T-helper 17 cell (primary cell): ENCODE measurements around the gene CABP1. TPM values are rescaled to one million over a fixed set of nuclear protein-coding genes. Genes with fewer than 3 reads are reported as not detected.
"Not testable (repeated sequence)": the region's sequence is repeated elsewhere in the genome, so short reads cannot be mapped to it uniquely, and the experiment has no call there.

Source experiments
- ATAC-seq: fragments of 150-1000 bp; cut with Tn5 transposase; 2 replicates; pipeline ENCODE4 v1.10.0; 2021; ENCODE audit warnings: mild to moderate bottlenecking, moderate library complexity
- DNase-seq, 3 donors: peaks; one replicate each; pipeline versions ENCODE4 v3.0.0 to v3.0.0-alpha.2; 2020 to 2021
- H3K9me3 ChIP-seq: one replicate; pipeline ENCODE4 v1.7.0; 2013; ENCODE audit warnings: low read length, mild to moderate bottlenecking; ENCODE audit not compliant: control insufficient read depth, poor library complexity, severe bottlenecking
- H3K27ac Mint-ChIP-seq: one replicate; pipeline ENCODE4 v1.8.0; 2022; ENCODE audit warnings: mild to moderate bottlenecking, moderate library complexity, mixed read lengths
- H3K27me3 Mint-ChIP-seq: one replicate; pipeline ENCODE4 v1.8.0; 2022; ENCODE audit warnings: mixed read lengths
- H3K36me3 Mint-ChIP-seq: one replicate; pipeline ENCODE4 v1.8.0; 2022; ENCODE audit warnings: low read depth, mixed read lengths
- H3K4me1 Mint-ChIP-seq: one replicate; pipeline ENCODE4 v1.8.0; 2022; ENCODE audit warnings: mild to moderate bottlenecking, mixed read lengths
- H3K4me3 Mint-ChIP-seq: one replicate; pipeline ENCODE4 v1.8.0; 2022; ENCODE audit warnings: mild to moderate bottlenecking, moderate library complexity, mixed read lengths
- total RNA-seq, 4 donors: library from RNA in 2 of 4; stranded (reverse) in 2 of 4; gene quantifications; one replicate each; pipeline ENCODE4 v1.2.3 and lab custom pipeline; 2022 to 2026

The CABP1 gene
- total RNA-seq, 2 donors from 2014 or later: not detected

- no peak overlapping the region for H3K27ac Mint-ChIP-seq
- peaks cover 4% of the 10 kb centered on the region for H3K36me3 Mint-ChIP-seq
- no peaks in the 10 kb centered on the region for H3K9me3 ChIP-seq
- ATAC-seq (no peak), DNase-seq (no peak)
- H3K4me3 Mint-ChIP-seq: no peak overlapping the region
- H3K27me3 Mint-ChIP-seq: peaks cover 40% of the 10 kb centered on the region
- H3K4me1 Mint-ChIP-seq: peaks cover 4% of the 10 kb centered on the region
These were observed 23.3 kb downstream of the CABP1 start for GRCh38 chr12:120663741-120664140.

GRCh38 chr12:120666571-120667390 is 26.4 kb downstream of the CABP1 start:
- Mint-ChIP-seq H3K27me3 (peaks cover 37% of the 10 kb centered on the region), H3K4me1 (no peaks in the 10 kb centered on the region), H3K36me3 (peaks cover 2% of the 10 kb centered on the region), H3K4me3 (no peak overlapping the region), H3K27ac (no peak overlapping the region)
- H3K9me3 ChIP-seq: no peaks in the 10 kb centered on the region
- DNase-seq (no peak), ATAC-seq (no peak)

GRCh38 chr12:120668091-120668867 is 27.9 kb downstream of the CABP1 start:
- H3K4me1 Mint-ChIP-seq: no peaks in the 10 kb centered on the region
- H3K27ac Mint-ChIP-seq: peak overlapping the region; percentile 45
- no peak overlapping the region for H3K4me3 Mint-ChIP-seq
- ATAC-seq (no peak), DNase-seq (no peak)
- H3K27me3 Mint-ChIP-seq: peaks cover 37% of the 10 kb centered on the region
- H3K36me3 Mint-ChIP-seq: no peaks in the 10 kb centered on the region
- no peaks in the 10 kb centered on the region for H3K9me3 ChIP-seq

- no peaks in the 10 kb centered on the region for H3K4me1 Mint-ChIP-seq
- no peaks in the 10 kb centered on the region for H3K36me3 Mint-ChIP-seq
- peak; percentile 56 for ATAC-seq
- no peaks in the 10 kb centered on the region for H3K9me3 ChIP-seq
- DNase-seq: no peak
- H3K27me3 Mint-ChIP-seq: peaks cover 31% of the 10 kb centered on the region
- no peak overlapping the region for H3K27ac Mint-ChIP-seq
- H3K4me3 Mint-ChIP-seq: no peak overlapping the region
These were observed 28.7 kb downstream of the CABP1 start for GRCh38 chr12:120668868-120669840.

- not testable (repeated sequence) for H3K9me3 ChIP-seq, H3K36me3 Mint-ChIP-seq, DNase-seq, ATAC-seq, H3K4me3 Mint-ChIP-seq, H3K4me1 Mint-ChIP-seq, H3K27ac Mint-ChIP-seq
- H3K27me3 Mint-ChIP-seq: peaks cover 26% of the 10 kb centered on the region
These were observed 29.8 kb downstream of the CABP1 start for GRCh38 chr12:120670237-120670636.

GRCh38 chr12:120670667-120671066 is 30.2 kb downstream of the CABP1 start:
- no peak overlapping the region for H3K4me3 Mint-ChIP-seq
- DNase-seq (no peak), ATAC-seq (no peak)
- H3K36me3 Mint-ChIP-seq: no peaks in the 10 kb centered on the region
- no peak overlapping the region for H3K27ac Mint-ChIP-seq
- H3K27me3 Mint-ChIP-seq: peaks cover 26% of the 10 kb centered on the region
- H3K4me1 Mint-ChIP-seq: no peaks in the 10 kb centered on the region
- H3K9me3 ChIP-seq: no peaks in the 10 kb centered on the region

- H3K9me3 ChIP-seq: no peaks in the 10 kb centered on the region
- Mint-ChIP-seq H3K4me3 (no peak overlapping the region), H3K27ac (no peak overlapping the region), H3K36me3 (no peaks in the 10 kb centered on the region), H3K4me1 (no peaks in the 10 kb centered on the region), H3K27me3 (peaks cover 12% of the 10 kb centered on the region)
- DNase-seq (no peak), ATAC-seq (no peak)
These were observed 33.7 kb downstream of the CABP1 start for GRCh38 chr12:120674097-120674636.

GRCh38 chr12:120677765-120678473 is 37.5 kb downstream of the CABP1 start:
- H3K9me3 ChIP-seq: no peaks in the 10 kb centered on the region
- H3K27me3 Mint-ChIP-seq: peaks cover 4% of the 10 kb centered on the region
- peak overlapping the region; percentile 6 for H3K27ac Mint-ChIP-seq
- no peaks in the 10 kb centered on the region for H3K36me3 Mint-ChIP-seq
- no peak overlapping the region for H3K4me3 Mint-ChIP-seq
- no peaks in the 10 kb centered on the region for H3K4me1 Mint-ChIP-seq
- DNase-seq: no peak
- ATAC-seq: no peak

GRCh38 chr12:120678572-120678971 is 38.1 kb downstream of the CABP1 start:
- no peak for DNase-seq
- ATAC-seq: no peak

GRCh38 chr12:120680165-120680738 is 39.8 kb downstream of the CABP1 start:
- H3K9me3 ChIP-seq: no peaks in the 10 kb centered on the region
- Mint-ChIP-seq H3K4me1 (no peaks in the 10 kb centered on the region), H3K27me3 (no peaks in the 10 kb centered on the region), H3K4me3 (no peak overlapping the region), H3K27ac (no peak overlapping the region), H3K36me3 (no peaks in the 10 kb centered on the region)
- ATAC-seq (no peak), DNase-seq (no peak)

More at GRCh38 chr12:120678572-120678971, 38.1 kb downstream of the CABP1 start:
- Mint-ChIP-seq H3K27ac (no peak overlapping the region), H3K4me1 (no peaks in the 10 kb centered on the region), H3K4me3 (no peak overlapping the region), H3K27me3 (peaks cover 4% of the 10 kb centered on the region), H3K36me3 (no peaks in the 10 kb centered on the region)
- no peaks in the 10 kb centered on the region for H3K9me3 ChIP-seq

GRCh38 chr12:120684523-120684932 is 44.1 kb downstream of the CABP1 start:
- Mint-ChIP-seq H3K36me3 (no peaks in the 10 kb centered on the region), H3K4me3 (no peak overlapping the region), H3K27ac (no peak overlapping the region), H3K27me3 (no peaks in the 10 kb centered on the region), H3K4me1 (peaks cover 15% of the 10 kb centered on the region)
- ATAC-seq (no peak), DNase-seq (no peak)
- H3K9me3 ChIP-seq: no peaks in the 10 kb centered on the region

GRCh38 chr12:120685522-120685921 is 45.1 kb downstream of the CABP1 start:
- peak overlapping the region; percentile 96 for H3K4me3 Mint-ChIP-seq
- no peaks in the 10 kb centered on the region for H3K36me3 Mint-ChIP-seq
- no peaks in the 10 kb centered on the region for H3K9me3 ChIP-seq
- H3K27ac Mint-ChIP-seq: no peak overlapping the region
- no peak for DNase-seq
- no peak for ATAC-seq
- peaks cover 15% of the 10 kb centered on the region for H3K4me1 Mint-ChIP-seq
- no peaks in the 10 kb centered on the region for H3K27me3 Mint-ChIP-seq
